ENCODE measurements around the gene SHE.

Gene SHE

DNA sequence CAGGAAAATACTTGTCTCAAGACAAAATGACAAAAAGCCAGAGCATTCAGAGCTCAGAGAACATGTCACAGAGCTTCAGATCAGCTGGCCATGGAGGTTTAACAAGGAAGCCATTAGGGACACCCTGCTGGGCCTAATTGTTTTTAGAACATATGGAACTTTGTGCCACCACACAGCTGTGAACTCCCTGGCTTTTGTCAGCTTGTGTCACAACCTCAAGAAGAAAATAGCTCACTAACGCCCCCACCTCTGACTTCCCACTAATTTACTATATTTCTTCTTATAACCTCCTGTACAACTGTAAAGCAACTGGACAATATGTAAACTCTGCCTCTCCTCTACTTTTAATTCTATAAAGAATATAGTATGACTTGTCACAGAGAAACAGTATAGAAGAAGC is 21.2 kb downstream of the SHE start:
- no peaks in the 10 kb centered on the region for H3K36me3 ChIP-seq (ENCODE audit: control insufficient read depth, insufficient read depth, low read length)
- H3K9me3 ChIP-seq (ENCODE audit: control insufficient read depth, low read length), result no peaks in the 10 kb centered on the region
- no peak overlapping the region for H3K27ac ChIP-seq (ENCODE audit: low read depth, low read length, severe bottlenecking)
- peaks cover 5% of the 10 kb centered on the region for H3K4me1 ChIP-seq (ENCODE audit: control insufficient read depth, insufficient read depth, low read length, poor library complexity, severe bottlenecking)
- 13% methylated on average over 1 of the region's 1 CpG; no CpG with 5 or more reads in 1 of the 2 experiments for WGBS, 2 experiments (ENCODE audit: insufficient coverage in 2 of 2)
- no peak overlapping the region for H3K4me3 ChIP-seq (ENCODE audit: extremely low read depth, insufficient read depth, low read length, poor library complexity, severe bottlenecking)

DNA sequence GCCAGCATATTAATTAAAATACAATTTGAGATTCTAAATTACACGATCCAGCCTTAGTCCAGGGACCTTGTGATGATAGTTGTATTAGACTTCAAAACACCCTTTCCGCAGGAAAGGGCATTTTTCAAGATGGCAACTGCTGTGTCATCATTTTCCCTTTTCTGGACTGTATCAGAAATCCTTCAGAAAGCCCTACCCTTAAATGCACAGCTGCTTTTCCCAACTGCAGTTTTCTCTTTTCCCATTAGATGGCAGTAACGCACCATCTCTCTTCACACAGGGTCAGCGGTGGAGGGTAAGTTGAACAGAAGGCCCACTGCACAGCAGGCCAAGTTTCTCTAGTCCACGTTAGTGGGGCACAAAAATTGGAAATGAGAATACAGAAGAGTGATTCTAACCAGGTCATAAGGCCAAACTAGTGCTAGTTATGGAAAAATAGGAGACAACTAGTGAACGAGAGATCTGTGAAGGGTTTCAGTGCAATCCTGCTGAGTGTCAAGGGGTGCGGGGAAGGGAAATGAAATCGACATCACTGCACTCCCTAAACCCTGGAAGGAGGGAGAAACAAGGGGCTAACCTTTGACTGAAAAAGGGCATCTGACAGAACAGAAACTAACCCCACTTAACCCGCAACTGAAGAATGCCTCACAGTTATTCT is 22.3 kb downstream of the SHE start:
- Histone ChIP-seq H3K4me3 (ENCODE audit: extremely low read depth, insufficient read depth, low read length, poor library complexity, severe bottlenecking) (no peak overlapping the region), H3K9me3 (ENCODE audit: control insufficient read depth, low read length) (no peaks in the 10 kb centered on the region), H3K36me3 (ENCODE audit: control insufficient read depth, insufficient read depth, low read length) (no peaks in the 10 kb centered on the region), H3K27ac (ENCODE audit: low read depth, low read length, severe bottlenecking) (no peak overlapping the region), H3K4me1 (ENCODE audit: control insufficient read depth, insufficient read depth, low read length, poor library complexity, severe bottlenecking) (peaks cover 3% of the 10 kb centered on the region)
- WGBS, 2 experiments (ENCODE audit: insufficient coverage in 2 of 2), result 43 to 53% methylated on average over 4 to 5 of the region's 9 CpGs

DNA sequence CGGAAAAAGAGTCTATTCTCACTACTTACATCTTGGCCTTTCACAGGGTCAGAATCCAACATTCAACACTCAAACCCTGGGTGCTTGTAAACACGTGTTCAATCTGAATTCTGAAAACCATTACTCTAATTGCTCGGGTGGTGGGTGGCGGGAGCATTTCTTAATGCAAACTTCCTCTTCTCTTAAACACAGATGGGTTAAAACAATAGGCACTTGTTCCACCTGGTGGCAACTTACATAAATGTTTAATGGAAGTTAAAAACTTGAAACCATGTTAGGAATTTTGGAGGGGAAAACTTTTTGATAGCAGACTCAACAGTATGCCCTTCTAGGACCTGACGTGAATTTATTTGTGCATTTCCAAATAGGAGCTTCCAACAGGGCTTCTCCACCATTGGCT is 23.6 kb downstream of the SHE start:
- Histone ChIP-seq H3K36me3 (ENCODE audit: control insufficient read depth, insufficient read depth, low read length) (no peaks in the 10 kb centered on the region), H3K4me1 (ENCODE audit: control insufficient read depth, insufficient read depth, low read length, poor library complexity, severe bottlenecking) (peaks cover 3% of the 10 kb centered on the region), H3K4me3 (ENCODE audit: extremely low read depth, insufficient read depth, low read length, poor library complexity, severe bottlenecking) (no peak overlapping the region), H3K27ac (ENCODE audit: low read depth, low read length, severe bottlenecking) (no peak overlapping the region), H3K9me3 (ENCODE audit: control insufficient read depth, low read length) (no peaks in the 10 kb centered on the region)
- WGBS, 2 experiments (ENCODE audit: insufficient coverage in 2 of 2), result 57 to 95% methylated on average over 2 of the region's 5 CpGs

DNA sequence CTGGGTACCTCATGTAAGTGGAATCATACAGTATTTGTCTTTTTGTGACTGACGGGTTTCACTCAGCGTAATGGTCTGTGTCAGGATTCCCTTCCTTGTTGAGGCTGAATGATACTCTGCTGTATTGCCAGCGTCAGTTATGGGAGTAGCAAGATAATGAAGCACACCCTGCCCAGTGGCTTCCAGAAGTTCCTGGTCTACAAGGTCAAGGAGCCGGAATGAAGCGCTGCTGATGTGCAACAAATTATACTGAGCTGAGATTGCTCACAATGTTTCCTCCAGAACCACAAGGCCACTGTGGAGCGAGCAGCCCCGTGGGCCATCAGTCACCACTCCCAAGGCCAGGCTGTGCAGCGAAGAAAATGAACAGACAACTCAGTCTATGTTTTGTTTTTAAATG is 24.2 kb downstream of the SHE start:
- Histone ChIP-seq H3K36me3 (ENCODE audit: control insufficient read depth, insufficient read depth, low read length) (no peaks in the 10 kb centered on the region), H3K9me3 (ENCODE audit: control insufficient read depth, low read length) (no peaks in the 10 kb centered on the region), H3K4me3 (ENCODE audit: extremely low read depth, insufficient read depth, low read length, poor library complexity, severe bottlenecking) (no peak overlapping the region), H3K27ac (ENCODE audit: low read depth, low read length, severe bottlenecking) (no peak overlapping the region), H3K4me1 (ENCODE audit: control insufficient read depth, insufficient read depth, low read length, poor library complexity, severe bottlenecking) (peaks cover 3% of the 10 kb centered on the region)
- 91 to 95% methylated on average over 5 of the region's 8 CpGs for WGBS, 2 experiments (ENCODE audit: insufficient coverage in 2 of 2)

DNA sequence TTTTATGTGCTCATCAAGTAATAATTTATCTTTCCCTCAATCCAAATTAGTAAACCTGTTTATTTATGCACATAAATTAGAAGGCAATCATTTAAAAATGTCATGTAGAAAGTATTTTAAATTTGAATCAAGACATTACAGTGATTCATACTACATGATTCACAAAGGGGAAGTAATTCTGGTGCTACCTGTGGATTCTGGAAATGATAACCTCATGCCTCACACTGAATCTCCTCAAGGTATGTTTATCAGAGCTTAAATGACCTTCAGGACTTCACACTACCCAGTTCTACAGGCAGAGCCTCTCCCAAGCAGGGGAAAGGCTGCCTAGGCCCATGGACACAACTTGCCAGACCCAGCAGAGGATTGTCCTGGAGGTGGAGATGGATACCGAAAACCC is 25.4 kb downstream of the SHE start:
- no peak overlapping the region for H3K4me3 ChIP-seq (ENCODE audit: extremely low read depth, insufficient read depth, low read length, poor library complexity, severe bottlenecking)
- H3K9me3 ChIP-seq (ENCODE audit: control insufficient read depth, low read length), result no peaks in the 10 kb centered on the region
- no peak overlapping the region for H3K27ac ChIP-seq (ENCODE audit: low read depth, low read length, severe bottlenecking)
- H3K4me1 ChIP-seq (ENCODE audit: control insufficient read depth, insufficient read depth, low read length, poor library complexity, severe bottlenecking), result peaks cover 3% of the 10 kb centered on the region
- 100% methylated on average over 1 of the region's 1 CpG; no CpG with 5 or more reads in 1 of the 2 experiments for WGBS, 2 experiments (ENCODE audit: insufficient coverage in 2 of 2)
- H3K36me3 ChIP-seq (ENCODE audit: control insufficient read depth, insufficient read depth, low read length), result no peaks in the 10 kb centered on the region

DNA sequence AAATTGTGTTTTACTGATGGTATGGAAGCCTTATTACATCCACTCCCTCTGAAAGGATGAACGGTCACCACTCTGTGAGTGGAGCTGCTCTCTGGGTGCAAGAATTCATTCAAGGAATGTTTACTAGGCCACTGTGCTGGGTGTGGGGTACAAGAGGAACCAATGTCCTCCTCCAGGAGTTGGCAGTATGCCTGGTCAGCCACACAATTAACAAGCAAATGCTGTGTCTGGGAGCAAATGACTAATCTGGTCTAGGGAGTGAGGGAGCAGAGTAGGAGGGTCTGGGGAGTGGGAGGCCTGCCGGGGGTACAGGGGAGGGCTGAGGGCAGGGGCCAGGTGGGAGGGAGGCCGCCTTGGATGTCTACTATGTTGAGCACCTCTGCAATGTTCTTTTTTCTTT is 27.4 kb downstream of the SHE start:
- H3K4me1 ChIP-seq (ENCODE audit: control insufficient read depth, insufficient read depth, low read length, poor library complexity, severe bottlenecking), result no peaks in the 10 kb centered on the region
- no peaks in the 10 kb centered on the region for H3K36me3 ChIP-seq (ENCODE audit: control insufficient read depth, insufficient read depth, low read length)
- no peak overlapping the region for H3K27ac ChIP-seq (ENCODE audit: low read depth, low read length, severe bottlenecking)
- H3K9me3 ChIP-seq (ENCODE audit: control insufficient read depth, low read length), result no peaks in the 10 kb centered on the region
- WGBS, 2 experiments (ENCODE audit: insufficient coverage in 2 of 2), result 86 to 100% methylated on average over 2 to 3 of the region's 3 CpGs
- no peak overlapping the region for H3K4me3 ChIP-seq (ENCODE audit: extremely low read depth, insufficient read depth, low read length, poor library complexity, severe bottlenecking)

DNA sequence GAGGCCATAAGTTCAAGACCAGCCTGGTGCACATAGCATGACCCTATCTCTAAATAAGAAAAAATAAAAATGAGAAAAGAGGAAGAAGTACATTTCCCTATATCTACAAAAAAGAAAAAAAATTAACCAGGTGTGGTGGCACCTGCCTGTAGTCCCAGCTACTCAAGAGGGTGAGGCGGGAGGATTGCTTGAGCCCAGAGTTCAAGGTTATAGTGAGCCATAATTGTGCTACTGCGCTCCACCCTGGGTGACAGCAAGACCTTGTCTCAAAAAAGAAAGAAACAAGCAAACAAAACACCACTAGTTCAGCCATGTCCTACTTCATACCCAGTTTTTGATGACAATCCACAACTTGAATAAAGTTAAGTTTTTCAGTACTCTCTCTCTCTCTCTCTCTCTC is 30.9 kb downstream of the SHE start:
- H3K36me3 ChIP-seq (ENCODE audit: control insufficient read depth, insufficient read depth, low read length), result no peaks in the 10 kb centered on the region
- 90 to 100% methylated on average over 1 to 2 of the region's 2 CpGs for WGBS, 2 experiments (ENCODE audit: insufficient coverage in 2 of 2)
- no peak overlapping the region for H3K27ac ChIP-seq (ENCODE audit: low read depth, low read length, severe bottlenecking)
- no peak overlapping the region for H3K4me3 ChIP-seq (ENCODE audit: extremely low read depth, insufficient read depth, low read length, poor library complexity, severe bottlenecking)
- H3K4me1 ChIP-seq (ENCODE audit: control insufficient read depth, insufficient read depth, low read length, poor library complexity, severe bottlenecking), result no peaks in the 10 kb centered on the region
- H3K9me3 ChIP-seq (ENCODE audit: control insufficient read depth, low read length), result no peaks in the 10 kb centered on the region

DNA sequence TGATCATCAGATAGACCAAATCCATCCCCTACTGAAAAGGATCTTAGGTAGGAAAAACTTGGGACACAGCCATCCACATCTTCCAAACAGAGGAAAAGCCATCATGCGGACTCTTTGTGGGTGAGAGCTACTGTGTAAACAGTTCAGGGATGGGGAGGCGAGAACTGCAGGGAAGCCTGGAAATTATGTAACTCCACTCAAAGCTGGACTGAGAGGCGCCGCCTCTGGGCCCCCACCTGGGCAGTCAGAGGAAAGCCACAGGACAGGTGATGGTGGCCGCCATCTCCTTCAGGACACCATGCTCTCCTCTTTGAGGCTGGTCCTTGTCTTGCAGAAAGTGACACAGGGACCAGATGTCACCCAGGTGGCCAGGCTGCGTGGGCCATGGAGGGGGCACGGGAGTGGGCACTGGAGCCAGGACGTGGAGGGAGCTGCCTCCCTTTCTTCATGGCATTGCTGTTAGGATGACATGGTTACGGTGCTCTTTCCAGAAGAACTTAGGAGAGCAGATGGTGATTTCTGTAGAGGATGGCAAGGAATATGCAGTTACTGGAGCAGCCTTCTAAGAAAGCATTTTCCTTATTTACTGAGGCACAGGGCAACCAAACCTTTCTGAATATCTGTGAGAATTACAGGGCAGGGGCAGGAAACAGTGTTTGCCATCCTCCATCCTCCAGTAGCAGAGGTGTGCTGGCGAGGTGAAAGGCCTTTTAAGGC is 32.2 kb downstream of the SHE start:
- WGBS, 2 experiments (ENCODE audit: insufficient coverage in 2 of 2), result 88 to 93% methylated on average over 7 to 9 of the region's 10 CpGs
- Histone ChIP-seq H3K9me3 (ENCODE audit: control insufficient read depth, low read length) (no peaks in the 10 kb centered on the region), H3K4me1 (ENCODE audit: control insufficient read depth, insufficient read depth, low read length, poor library complexity, severe bottlenecking) (no peaks in the 10 kb centered on the region), H3K27ac (ENCODE audit: low read depth, low read length, severe bottlenecking) (no peak overlapping the region), H3K4me3 (ENCODE audit: extremely low read depth, insufficient read depth, low read length, poor library complexity, severe bottlenecking) (no peak overlapping the region), H3K36me3 (ENCODE audit: control insufficient read depth, insufficient read depth, low read length) (no peaks in the 10 kb centered on the region)

DNA sequence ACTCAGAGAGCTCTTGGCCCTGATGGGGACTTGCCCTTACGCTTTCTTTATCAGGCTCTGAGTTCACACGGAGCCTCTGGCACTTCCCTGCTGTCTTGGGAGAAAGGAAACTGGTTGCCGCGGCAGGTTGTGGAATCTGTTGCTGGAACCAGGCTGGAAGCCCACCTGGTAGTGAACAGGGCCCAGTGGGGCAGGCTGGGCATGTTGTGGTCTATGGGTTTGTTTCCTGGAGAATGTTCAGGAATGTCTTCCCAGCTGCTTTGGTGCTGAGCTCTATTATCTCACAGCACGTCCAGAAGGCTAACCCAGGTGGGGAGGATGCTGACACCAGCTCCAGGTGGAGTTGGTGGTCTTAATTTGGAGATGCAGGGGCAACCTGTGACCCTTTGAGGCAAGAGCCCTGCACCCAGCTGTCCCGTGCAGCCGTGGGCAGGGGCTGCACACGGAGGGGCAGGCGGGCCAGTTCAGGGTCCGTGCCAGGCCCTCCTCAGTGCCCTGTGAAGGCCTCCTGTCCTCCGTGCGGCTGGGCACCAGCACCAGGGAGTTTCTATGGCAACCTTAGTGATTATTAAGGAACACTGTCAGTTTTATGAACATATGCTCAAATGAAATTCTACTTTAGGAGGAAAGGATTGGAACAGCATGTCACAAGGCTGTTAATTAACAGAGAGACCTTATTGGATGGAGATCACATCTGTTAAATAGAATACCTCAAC is 33.5 kb downstream of the SHE start:
- Histone ChIP-seq H3K9me3 (ENCODE audit: control insufficient read depth, low read length) (no peaks in the 10 kb centered on the region), H3K4me1 (ENCODE audit: control insufficient read depth, insufficient read depth, low read length, poor library complexity, severe bottlenecking) (no peaks in the 10 kb centered on the region), H3K27ac (ENCODE audit: low read depth, low read length, severe bottlenecking) (no peak overlapping the region), H3K4me3 (ENCODE audit: extremely low read depth, insufficient read depth, low read length, poor library complexity, severe bottlenecking) (no peak overlapping the region), H3K36me3 (ENCODE audit: control insufficient read depth, insufficient read depth, low read length) (no peaks in the 10 kb centered on the region)
- WGBS, 2 experiments (ENCODE audit: insufficient coverage in 2 of 2), result 80 to 87% methylated on average over 6 to 10 of the region's 12 CpGs

DNA sequence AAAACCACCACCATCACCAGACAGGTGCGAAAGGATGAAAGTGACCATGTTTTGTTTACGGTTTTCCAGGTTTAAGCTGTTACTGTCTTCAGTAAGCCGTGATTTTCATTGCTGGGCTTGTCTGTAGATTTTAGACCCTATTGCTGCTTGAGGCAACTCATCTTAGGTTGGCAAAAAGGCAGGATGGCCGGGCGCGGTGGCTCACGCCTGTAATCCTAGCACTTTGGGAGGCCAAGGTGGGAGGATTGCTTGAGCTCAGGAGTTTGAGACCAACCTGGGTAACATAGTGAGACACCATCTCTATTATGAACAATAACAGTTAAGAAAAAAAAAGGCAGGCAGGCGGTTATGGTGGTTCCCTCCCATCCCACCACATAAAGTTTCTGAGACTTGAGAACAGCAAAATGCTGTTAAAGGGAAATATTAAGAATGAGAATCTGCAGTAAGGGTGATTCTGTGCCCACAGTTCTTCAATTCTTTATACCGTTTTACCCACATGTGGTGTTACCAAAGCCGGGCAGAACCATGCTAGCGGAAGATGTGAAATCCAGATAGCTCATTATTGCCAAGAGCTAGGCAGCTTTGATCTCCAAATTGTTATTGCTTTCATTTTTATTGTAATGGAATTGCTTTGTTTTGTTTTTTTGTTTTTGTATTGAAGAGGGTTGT is 34.6 kb downstream of the SHE start:
- H3K27ac ChIP-seq (ENCODE audit: low read depth, low read length, severe bottlenecking), result no peak overlapping the region
- WGBS, 2 experiments (ENCODE audit: insufficient coverage in 2 of 2), result 93 to 96% methylated on average over 6 to 9 of the region's 11 CpGs
- H3K36me3 ChIP-seq (ENCODE audit: control insufficient read depth, insufficient read depth, low read length), result no peaks in the 10 kb centered on the region
- no peak overlapping the region for H3K4me3 ChIP-seq (ENCODE audit: extremely low read depth, insufficient read depth, low read length, poor library complexity, severe bottlenecking)
- no peaks in the 10 kb centered on the region for H3K9me3 ChIP-seq (ENCODE audit: control insufficient read depth, low read length)
- no peaks in the 10 kb centered on the region for H3K4me1 ChIP-seq (ENCODE audit: control insufficient read depth, insufficient read depth, low read length, poor library complexity, severe bottlenecking)

Measured in mesodermal cell (in vitro differentiated cells).